Activated gamma-delta T cell (primary cell): ENCODE results near the gene EIF4ENIF1.
A peak's percentile ranks its signal among the peaks of the same experiment; 100 is the strongest.
"Not testable (repeated sequence)": the region's sequence is repeated elsewhere in the genome, so short reads cannot be mapped to it uniquely, and the experiment has no call there.

Experiments
- DNase-seq: peaks from one replicate; lab custom pipeline; 2025; lab: John Stamatoyannopoulos, UW
- total RNA-seq, 2 donors: gene quantifications; one replicate each; lab custom pipeline; 2026; lab: John Stamatoyannopoulos, UW

EIF4ENIF1 gene, protein sequence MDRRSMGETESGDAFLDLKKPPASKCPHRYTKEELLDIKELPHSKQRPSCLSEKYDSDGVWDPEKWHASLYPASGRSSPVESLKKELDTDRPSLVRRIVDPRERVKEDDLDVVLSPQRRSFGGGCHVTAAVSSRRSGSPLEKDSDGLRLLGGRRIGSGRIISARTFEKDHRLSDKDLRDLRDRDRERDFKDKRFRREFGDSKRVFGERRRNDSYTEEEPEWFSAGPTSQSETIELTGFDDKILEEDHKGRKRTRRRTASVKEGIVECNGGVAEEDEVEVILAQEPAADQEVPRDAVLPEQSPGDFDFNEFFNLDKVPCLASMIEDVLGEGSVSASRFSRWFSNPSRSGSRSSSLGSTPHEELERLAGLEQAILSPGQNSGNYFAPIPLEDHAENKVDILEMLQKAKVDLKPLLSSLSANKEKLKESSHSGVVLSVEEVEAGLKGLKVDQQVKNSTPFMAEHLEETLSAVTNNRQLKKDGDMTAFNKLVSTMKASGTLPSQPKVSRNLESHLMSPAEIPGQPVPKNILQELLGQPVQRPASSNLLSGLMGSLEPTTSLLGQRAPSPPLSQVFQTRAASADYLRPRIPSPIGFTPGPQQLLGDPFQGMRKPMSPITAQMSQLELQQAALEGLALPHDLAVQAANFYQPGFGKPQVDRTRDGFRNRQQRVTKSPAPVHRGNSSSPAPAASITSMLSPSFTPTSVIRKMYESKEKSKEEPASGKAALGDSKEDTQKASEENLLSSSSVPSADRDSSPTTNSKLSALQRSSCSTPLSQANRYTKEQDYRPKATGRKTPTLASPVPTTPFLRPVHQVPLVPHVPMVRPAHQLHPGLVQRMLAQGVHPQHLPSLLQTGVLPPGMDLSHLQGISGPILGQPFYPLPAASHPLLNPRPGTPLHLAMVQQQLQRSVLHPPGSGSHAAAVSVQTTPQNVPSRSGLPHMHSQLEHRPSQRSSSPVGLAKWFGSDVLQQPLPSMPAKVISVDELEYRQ
- total RNA-seq = 31.7 to 42.0 reads per million in 2 donors

GRCh38 chr22:31489632-31490495 lies at the start of gene EIF4ENIF1:
Gene EIF4ENIF1 (minus strand): TSS chr22:31489842. CDS start chr22:31488718, 1,124 bp downstream.
- peak; percentile 72 for DNase-seq

DNA sequence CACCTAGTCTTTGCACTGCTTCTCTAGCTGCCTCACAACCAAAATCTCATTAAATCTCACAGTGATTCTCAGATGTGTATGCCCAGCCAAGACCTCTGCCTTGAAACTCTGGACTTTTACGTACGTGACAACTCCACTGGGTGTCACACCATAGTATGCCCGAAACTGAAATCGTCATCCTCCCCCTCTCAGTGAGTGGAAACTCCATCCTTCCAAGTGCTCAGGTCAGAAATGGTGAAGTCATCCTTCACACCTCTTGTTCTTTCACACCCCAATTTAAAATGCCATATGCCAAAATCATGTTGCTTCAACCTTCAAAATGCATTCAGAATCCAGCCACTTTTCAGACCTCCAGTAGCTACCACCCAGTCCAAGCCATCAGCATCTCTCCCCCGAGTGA lies 49.2 kb upstream of the EIF4ENIF1 start:
- no peak for DNase-seq

DNA sequence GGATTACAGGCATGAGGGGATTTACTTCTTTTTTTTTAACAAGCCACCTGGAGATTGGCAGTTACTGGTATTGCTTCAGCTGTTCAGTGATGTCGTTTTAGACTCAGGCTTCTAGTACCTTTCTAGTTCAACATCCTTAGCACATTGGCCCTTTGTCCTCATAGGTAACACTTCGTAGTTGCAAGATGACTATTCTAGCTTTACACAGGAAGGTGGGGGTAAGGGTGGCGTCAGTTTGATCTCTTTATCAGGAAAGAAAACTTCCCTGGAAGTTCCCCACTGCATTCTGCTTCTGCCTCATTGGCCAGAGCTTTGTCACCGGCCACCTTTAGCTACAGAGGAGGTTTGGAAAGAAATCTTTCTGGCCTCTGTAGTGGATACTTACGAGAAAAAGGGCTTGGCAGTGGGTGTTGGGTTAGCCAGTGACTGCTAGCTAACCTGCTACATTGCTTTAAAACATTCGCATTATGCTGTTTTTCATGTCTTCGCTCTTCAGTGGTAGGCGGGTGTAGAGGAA lies 47.4 kb upstream of the EIF4ENIF1 start:
- no peak for DNase-seq

GRCh38 chr22:31533374-31533773 lies 43.7 kb upstream of the EIF4ENIF1 start:
- no peak for DNase-seq

DNA sequence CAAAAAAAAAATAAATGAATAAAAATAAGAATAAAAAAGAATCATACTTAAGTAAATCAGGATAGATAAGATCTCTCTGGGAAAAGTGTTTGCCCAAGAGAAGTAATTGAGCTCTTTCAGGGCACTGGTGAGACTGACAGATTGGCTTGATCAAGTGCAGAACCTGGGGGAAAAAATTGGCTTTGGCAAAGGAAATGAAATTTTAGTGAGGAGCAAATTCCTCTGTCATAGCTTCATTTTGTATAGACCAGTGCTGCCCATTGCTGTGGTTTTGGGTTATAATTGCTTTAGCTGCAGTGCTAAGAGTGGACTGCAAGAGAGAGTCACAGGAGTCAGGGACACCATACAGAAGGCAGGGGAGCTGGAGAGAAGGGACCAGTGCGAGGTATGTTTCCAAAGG lies 42.4 kb upstream of the EIF4ENIF1 start:
- DNase-seq = no peak

GRCh38 chr22:31530823-31531195 lies 41.2 kb upstream of the EIF4ENIF1 start:
- no peak for DNase-seq

GRCh38 chr22:31526270-31526669 lies 36.6 kb upstream of the EIF4ENIF1 start:
- no peak for DNase-seq

DNA sequence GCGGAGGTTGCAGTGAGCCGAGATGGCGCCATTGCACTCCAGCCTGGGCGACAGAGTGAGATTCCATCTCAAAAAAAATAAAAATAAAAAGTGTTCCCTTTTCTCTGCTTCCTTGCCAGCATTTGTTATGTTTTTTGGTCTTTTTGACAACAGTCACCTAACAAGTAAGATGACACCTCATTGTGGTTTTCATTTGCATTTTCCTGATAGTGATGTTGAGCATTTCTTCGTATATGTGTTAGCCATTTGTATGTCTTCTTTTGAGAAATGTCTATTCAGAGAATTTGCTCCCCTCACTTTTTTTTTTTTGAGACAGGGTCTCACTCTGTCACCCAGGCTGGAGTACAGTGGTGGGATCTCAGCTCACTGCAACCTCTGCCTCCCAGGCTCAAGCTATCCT lies 34.5 kb upstream of the EIF4ENIF1 start:
- not testable (repeated sequence) for DNase-seq

DNA sequence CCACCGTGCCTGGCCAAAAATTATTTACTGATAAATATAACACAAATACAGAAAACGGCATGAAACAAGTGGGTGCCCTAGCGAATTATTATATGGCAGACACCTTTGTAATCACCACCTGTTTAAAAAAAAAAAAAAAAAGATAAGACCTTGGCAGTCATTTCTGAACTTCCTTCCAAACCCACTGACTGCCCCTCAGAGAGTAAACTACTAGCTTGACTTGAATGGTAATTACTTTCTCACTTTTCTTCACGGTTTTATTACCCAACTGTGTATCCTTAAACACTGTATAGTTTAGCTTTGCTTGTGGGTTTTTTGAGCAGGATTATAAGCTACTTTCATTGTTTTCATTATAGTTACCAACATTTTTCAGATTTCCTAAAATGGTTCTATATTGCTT lies 30.4 kb upstream of the EIF4ENIF1 start:
- DNase-seq = no peak

- DNase-seq = no peak
These were observed 19.6 kb upstream of the EIF4ENIF1 start for GRCh38 chr22:31509061-31509762.

DNA sequence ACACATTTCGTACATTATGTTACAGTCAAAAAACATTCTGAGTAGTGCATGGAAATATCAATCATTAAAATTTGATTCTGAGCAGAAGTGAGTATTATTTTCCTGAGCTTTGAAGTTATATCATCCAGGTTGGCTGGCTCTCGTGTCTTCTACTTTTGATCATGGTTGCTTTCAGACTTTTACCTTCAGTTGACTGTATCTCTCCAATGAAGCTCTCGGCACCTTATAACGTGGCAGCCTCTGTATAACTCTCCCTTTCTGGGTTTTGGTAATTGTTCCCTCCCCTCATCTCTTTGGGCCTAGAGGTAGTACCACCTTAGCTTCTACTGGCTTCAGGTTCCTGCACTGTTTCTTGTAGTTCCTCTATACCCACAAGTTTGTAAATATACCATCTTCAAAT lies 18.9 kb upstream of the EIF4ENIF1 start:
- DNase-seq = no peak

DNA sequence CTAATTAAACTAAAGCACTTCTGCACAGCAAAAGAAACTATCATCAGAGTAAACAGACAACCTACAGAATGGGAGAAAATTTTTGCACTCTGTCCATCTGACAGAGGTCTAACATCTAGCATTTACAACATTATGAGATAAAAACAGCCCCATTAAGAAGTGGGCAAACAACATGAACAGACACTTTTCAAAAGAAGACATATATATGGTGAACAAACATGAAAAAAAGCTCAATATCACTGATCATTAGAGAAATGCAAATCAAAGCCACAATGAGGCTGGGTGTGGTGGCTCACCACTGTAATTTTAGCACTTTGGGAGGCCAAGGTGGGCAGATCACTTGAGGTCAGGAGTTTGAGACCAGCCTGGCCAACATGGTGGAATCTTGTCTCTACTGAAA lies 17.9 kb upstream of the EIF4ENIF1 start:
- DNase-seq = not testable (repeated sequence)

DNA sequence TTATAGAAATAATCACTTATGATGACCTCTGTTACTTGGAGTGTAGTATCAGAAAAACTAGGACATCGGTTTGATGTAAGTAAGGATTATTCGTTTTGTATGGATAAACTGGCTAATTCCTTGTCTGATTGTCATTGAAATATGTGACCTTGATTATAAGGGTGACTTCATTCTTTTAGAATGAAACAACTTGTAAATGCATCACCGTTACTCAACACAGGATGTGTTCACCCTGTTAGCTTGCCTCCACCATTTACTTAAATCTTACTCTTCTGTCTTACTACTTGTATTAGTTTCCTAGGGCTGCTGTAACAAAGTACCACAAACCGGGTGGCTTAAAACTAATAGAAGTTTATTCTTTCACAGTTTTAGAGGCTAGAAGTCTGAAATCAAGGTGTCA lies 14.6 kb upstream of the EIF4ENIF1 start:
- no peak for DNase-seq

DNA sequence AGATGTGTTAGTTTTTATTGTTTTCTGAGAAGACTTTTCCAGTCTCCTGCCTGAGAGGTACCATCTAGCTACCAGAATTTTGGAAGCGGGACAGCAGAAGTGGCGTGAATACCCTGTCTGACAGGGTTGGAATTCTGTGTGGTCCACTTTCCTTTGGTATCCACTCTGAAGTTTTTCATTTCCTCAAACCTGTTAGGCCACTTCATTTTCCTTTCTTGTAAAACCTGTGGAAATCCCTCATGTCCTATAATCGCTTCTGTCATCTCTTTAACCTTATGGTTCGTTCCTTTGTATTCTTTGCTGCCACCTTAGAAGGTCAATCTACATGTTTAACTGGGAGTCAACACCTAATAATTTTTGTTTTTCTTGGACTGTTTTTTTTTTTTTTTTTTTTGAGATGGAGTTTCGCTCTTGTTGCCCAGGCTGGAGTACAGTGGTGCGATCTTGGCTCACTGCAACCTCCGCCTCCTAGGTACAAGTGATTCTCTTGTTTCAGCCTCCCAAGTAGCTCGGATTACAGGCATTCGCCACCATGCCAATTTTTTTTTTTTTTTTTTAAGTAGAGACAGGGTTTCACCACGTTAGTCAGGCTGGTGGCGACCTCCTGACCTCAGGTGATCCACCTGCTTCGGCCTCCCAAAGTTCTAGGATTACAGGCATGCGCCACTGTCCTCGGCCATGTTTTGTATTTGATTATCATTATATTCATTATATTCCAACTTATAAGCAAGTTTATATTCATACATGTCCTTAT lies 13.7 kb upstream of the EIF4ENIF1 start:
- no peak for DNase-seq

- no peak for DNase-seq
These were observed 12.1 kb upstream of the EIF4ENIF1 start for GRCh38 chr22:31501738-31502137.

GRCh38 chr22:31497148-31497938 lies 7.7 kb upstream of the EIF4ENIF1 start:
- no peak for DNase-seq

DNA sequence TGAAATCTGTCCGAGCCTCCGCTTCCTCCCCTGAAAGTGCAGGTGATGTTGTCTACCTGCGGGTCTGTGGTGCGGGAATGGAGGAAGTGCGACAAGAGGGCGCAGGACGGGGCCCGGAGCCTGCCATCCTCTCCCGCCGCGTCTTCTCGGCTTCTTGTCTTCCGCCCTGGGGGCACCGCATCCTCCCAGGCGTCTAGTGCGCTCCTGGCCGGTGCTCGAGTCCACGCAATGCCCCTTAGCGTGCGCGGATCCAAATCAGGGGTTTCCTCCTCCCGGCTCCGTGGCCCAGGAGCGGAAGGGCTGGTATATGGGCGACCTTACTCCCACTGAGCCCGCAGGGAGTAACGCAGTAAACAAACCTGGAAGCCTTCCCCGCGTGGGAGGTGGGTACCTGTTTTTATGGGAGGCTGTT lies 7.1 kb upstream of the EIF4ENIF1 start:
- DNase-seq = peak; percentile 34

- peak; percentile 93 for DNase-seq
These were observed 6.5 kb upstream of the EIF4ENIF1 start, which contains the start of gene SFI1 for GRCh38 chr22:31496007-31496734. Gene SFI1 (plus strand): TSS chr22:31496536. CDS start chr22:31508285, 11,749 bp downstream.
